NCI-H524 (cell line): Measurements from ENCODE around the gene HDLBP.
A peak's percentile ranks its signal among the peaks of the same experiment; 100 is the strongest.

ENCODE experiments used
- DNase-seq, 2 experiments: peaks; one replicate each; lab custom pipeline; 2025; lab: John Stamatoyannopoulos, UW

The HDLBP gene

DNA sequence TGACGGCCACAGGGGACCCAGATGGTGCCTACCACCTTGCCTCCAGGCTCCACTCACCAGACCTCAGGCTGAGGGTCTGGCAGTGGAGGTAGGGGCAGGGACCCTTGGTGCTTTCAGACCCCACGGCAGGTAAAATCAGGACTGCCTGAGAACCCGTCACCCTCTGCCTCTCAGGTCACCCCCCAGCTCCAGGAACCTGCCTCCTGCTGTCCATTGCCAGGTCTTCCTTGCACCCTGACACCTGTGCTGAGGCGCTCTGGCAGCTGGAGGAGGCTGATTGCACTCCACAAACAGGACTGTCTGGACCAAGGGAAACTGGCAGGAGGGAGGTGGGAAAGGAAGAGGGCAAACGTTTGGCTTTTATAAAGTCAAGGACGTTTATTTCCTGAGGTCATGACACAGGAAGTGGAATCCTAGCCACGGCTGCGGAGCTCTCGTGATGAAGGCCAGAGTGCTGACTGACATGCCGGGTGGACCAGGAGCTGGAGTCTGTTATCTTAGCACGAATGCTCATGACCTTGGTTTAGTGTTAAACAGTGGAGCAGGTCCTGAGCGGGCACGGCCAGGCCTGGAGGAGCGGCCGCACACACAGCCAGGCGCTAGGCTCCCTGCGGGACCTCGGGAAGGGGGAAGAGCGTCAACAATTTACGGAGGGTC lies 86.5 kb downstream of the HDLBP start:
- no peak for DNase-seq

DNA sequence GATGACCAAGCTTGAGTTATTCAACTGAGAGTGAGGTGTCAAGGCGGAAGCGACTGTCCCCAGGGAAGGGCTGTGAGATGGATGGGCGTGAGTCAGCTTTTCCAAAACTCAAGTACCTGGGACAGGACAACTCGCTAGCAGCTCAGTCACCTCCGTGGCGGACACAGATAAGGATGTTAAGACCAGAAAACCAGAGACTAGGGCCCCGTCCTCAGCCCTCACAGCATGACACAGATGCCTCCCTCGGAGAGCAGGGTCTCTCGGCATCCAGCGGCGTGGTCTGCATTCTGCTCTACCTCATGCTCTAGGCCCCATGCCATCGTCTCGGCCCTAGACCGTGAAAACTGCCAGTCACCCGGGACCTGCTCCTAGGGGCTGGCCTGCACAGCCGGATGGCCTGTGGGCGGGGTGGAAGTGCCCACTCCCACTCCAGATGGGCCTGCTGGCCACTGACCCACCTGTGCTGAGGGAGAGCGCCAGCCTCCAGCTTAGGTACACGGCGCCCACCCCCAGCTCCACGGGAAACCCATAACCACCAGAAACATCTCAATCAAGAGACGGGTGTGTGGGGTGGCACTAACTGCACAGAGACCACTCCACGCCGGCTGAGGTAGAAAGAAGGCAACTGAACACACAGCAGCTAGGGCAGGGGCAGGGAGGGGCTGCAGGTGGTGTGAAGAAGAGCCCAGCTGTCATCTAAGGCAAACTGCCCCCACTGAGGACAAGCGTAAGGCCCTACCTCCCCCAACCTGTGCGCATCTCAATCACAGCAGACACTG lies 87.2 kb downstream of the HDLBP start:
- DNase-seq, result no peak

DNA sequence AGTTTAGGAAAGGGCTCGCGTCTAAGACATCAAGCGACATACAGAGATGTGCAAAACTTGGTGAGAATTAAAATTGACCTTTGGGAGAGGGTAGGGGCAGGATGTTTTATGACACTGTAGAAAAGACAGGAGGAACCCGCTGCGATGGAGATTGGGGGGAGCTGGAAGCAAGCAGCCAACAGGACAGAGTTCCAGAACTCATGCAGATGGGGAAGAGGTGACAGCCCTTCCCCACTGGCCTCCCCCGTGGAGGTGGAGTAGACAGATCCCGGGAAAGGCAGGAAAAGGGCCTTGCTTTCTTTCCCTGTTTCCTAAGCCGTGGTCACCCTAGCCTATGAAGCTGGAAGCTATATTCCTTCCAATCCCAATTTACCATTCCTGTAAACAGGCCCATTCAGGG lies 87.9 kb downstream of the HDLBP start:
- DNase-seq, result no peak

DNA sequence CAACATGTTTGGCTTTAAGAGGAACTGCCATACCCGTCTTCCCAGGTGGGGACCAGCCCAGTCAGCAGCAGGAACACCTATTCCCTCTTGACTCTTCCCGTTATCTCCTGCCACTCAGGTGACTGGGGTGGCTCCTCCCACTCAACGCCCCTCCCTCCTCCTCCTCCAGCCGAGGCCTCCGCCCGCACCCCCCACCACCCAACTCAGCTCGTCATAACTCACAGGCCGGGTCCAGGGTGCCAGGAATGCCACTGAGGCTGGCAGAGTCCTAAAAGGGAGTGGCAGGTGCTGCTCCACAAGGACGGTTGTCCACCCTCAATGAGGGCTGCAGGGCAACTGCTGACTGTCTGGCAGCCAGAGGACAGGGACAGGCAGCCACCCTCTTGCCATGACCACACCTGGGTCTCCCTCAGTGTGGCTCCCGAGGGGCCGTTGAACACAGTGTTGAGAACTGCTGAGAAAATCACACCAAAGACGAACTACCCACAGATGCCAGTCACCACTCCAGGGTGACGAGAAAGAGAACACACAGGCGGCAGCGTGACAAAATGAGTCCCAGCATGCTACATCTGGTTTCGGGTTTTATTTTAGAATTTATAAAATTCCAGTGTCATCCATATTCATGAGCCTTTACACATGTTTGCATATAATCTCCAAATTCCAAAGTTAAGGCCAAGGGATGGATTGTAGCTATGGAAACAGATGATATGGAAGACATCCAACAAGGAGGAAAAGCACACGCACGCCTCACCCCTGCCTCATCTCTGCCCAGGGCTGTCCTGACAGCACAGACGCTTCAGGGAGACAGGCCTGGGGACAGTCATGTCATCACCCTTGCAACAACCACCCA lies 88.5 kb downstream of the HDLBP start:
- DNase-seq, result no peak

DNA sequence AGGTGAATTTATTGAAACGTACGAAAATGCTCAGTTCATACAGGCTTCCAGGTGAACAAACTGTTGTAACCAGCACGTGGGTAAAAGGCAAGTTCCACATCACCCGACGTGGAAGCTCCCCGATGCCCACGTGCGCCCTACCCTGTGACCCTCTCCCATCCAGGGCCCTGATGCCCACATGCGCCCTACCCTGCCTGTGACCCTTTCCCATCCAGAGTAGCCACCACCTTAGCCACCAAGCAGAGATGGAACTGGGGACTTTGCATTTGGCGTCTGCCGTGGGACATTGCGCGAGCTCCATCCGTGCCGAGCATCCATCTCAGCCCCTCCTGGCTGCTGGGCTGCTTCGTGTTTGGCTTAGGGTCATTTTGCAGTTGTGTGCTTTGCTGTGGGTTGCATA lies 89.5 kb downstream of the HDLBP start:
- no peak for DNase-seq

DNA sequence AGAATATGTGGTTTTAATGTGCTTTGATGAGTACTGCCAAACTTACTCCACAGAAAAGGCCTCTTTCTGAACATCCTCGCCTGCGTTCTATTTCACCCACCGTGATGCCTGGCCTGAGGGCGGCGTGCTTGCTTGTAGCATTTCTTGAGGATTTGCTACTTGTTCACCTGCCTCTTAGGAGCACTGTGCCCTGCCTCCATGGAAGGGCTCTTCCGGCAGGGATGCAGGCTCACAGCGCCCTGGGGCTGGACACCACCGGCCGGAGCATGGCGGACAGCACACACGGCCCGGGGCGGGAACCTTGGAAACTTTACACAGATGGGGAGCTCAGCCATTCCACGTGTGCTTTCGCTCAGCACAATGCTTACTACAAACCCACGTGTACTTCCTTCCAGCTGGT lies 89.9 kb downstream of the HDLBP start:
- no peak for DNase-seq

DNA sequence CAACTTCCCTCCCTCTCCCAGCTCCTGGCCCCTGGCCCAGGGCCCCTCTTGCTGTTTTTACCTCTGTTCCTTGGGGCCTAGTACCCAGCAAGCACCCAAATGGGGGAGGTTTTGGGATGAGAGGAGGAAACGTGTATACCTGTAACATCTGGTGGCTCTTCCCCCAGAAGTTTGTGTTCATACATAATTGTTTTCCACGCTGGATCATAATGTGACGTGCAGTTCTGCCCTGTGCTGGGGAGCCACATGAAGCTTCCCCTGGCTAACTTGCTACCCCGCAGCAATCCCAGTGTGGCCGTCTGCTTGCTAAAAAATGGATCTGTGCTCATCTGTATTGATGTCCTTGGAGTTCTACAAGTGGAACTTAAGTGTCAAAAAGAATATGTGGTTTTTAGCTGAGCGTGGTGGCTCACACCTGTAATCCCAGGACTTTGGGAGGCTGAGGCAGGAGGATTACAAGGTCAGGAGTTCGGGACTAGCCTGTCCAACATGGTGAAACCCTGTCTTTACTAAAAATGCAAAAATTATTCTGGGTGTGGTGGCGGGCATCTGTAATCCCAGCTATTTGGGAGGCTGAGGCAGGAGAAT lies 90.5 kb downstream of the HDLBP start:
- no peak for DNase-seq

DNA sequence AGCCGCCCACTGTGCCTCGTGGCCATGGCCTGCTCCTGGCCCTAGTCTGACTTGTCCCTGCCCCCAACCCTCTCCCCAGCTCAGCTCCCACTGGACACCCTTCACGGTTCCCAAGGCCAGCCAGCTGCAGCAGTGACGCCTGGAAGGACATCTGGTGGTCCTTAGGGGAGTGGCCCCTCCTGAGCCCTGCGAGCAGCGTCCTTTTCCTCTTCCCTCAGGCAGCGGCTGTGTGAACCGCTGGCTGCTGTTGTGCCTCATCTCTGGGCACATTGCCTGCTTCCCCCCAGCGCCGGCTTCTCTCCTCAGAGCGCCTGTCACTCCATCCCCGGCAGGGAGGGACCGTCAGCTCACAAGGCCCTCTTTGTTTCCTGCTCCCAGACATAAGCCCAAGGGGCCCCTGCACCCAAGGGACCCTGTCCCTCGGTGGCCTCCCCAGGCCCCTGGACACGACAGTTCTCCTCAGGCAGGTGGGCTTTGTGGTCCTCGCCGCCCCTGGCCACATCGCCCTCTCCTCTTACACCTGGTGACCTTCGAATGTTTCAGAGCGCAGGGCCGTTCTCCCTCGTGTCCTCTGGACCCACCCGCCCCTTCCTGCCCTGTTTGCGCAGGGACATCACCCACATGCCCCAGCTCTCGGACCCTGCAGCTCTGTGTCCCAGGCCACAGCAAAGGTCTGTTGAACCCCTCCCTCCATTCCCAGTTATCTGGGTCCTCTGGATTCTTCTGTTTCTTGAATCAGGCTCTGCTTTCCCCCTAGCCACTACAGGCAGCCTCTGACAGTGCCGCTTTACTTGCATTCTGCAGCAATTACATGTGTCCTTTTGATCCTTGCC lies 91.2 kb downstream of the HDLBP start:
- DNase-seq, result peak in 1 of 2 experiments; percentile 13

DNA sequence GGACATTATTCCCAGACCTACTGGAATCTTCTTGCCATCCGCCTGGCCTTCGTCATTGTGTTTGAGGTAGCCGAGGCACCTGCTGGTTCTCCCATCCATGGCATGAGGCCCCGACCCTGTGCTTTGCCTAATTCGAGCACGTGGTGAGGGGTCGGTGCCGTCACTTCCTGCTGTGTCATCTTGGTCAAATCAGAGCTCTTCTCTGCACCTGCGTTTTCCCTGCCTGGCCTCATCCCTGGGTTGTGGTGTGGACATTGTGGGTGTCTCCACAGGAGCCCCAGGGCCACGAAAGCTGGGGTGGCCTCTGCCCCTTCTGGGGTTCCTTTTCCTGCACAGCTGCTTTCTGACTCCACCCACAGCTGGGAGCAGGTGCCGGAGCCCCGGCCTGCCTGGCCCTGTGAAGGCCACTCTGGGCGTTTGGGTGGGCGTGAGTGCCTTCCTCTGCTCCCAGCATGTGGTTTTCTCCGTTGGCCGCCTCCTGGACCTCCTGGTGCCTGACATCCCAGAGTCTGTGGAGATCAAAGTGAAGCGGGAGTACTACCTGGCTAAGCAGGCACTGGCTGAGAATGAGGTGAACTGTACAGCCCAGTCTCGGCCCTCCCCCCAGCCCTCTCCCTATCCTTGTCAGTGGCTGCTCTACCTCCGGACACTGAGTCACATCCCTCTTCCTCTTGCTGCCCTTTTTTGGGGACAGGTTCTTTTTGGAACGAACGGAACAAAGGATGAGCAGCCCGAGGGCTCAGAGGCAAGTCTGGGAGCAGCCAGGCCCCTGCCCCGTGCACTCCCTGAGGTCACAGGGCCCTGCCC lies 92.1 kb downstream of the HDLBP start:
- DNase-seq, result no peak

DNA sequence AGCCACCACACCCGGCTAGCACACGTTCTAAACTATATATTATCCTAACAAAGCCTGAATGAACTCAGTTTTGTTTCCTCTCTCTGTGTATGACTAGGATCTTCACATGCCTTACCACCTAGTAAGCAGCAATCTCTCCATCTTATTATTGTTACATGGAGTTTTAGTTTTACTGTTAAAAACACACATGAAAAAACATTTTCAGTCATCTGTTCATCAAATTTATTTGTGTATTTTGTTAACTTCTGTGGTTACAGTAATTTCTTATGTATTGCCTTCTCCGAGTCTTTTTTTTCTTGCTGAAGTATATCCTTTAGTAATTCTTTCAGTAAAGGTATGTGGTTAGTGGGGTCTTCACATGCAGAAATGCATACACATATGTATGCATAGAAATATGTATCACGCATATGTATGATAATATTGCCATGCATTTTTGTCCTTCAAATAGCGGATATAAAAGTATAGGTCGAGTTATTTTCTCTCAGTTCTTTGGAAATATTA lies 95.6 kb downstream of the HDLBP start:
- no peak for DNase-seq

DNA sequence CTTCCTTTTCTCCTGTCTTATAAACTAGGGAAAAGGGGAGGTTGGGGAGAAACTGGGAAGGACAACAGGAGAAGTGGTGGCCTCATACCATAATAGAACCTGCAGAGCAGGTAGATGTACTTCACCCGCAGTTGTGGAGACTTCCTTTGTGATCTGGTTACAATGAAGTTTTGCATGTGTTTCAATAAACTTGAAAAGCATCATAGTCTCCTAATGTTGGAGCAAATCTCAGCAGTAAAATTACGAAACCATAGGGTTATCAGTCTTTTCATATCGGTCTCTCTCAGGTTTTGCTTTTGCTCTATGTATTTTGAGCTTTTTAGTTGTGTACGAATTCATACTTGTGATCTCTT lies 96.5 kb downstream of the HDLBP start:
- DNase-seq, result no peak

DNA sequence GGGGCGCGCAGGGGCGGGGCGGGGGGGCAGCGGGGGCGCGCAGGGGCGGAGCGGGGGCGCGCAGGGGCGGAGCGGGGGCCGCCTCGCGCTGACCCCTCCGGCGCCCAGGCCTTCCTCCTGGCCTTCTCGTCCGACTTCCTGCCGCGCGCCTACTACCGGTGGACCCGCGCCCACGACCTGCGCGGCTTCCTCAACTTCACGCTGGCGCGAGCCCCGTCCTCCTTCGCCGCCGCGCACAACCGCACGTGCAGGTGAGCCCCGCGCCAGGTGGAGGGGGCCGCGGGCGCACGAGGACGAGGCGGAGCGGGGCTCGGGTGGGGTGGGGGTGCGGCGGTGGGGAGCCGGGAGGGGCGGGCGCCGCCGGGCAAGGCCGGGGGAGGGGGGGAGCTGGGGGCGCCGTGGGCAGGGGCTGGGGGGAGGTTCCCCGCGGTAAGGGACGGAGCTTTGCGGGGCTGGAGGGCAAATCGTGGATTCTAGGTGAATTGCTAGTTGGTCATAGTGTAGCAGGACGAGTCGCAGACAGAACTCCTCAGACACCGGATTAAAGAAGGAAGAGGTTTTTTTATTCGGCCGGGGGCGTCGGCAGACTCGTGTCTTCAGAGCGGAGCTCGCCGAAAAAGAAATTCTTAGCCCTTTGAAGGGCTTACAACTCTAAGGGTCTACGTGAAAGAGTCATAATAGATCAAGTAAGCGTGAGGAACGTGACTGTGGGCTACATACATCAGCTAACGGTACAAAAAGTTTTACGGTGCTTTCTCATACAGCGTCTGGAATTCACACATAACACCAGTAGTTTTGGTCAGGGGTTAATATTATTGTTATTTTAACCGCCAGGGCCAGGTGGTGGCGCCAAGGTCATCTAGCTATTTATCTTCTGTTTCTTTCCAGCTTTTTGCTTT lies 97.1 kb downstream of the HDLBP start:
- peak in 1 of 2 experiments; percentile 45 for DNase-seq

DNA sequence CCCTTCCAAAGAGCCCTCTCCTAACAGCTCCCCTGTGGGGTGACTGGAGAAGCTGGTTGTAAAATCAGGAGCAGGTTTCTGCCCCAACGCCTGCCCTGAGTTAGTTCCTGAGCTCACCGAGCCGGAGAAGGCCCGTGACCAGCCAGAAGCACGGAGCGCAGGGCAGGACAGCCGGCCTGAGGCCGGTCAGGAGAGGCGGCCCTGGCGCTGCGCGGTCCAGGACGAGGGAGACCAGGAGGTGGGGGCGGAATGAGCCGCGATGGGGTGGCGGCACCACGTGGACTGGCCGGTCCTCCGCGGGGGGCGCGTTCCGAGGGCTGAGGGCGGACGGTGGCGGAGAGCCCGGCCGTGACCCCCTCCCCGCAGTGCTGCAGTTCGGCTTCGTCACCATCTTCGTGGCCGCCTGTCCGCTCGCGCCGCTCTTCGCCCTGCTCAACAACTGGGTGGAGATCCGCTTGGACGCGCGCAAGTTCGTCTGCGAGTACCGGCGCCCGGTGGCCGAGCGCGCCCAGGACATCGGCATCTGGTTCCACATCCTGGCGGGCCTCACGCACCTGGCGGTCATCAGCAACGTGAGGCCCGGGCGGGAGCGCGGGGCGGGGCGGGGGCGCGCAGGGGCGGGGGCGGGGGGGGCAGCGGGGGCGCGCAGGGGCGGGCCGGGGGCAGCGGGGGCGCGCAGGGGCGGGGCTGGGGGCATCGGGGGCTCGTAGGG lies 98.0 kb downstream of the HDLBP start:
- DNase-seq, result peak in 1 of 2 experiments; percentile 52

DNA sequence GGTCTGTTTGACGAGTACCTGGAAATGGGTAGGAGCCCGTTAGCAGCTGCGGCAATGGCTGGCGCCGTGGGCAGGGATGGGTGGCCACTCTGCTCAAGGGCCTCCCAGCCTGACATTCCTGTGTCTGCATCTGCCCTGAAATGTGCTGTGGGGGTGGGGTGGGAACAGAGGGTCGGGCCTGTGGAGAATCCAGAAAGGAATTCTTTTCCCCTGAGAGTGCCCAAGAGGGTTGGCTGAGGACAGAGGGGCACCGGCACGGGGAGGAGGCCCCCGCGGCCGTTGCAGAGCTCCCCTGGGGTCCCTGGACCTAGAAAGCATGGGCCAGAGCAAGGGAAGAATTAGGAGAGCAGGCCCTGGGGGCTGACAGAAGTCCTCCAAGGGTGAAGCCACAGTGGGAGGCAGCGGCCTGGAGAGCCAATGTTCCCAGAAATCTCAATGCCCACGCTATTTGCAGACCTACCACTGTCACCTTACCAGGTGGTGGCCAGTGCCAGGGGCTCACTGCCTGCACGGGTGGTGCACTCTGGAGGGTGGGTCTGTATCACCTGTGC lies 99.2 kb downstream of the HDLBP start:
- DNase-seq, result no peak

DNA sequence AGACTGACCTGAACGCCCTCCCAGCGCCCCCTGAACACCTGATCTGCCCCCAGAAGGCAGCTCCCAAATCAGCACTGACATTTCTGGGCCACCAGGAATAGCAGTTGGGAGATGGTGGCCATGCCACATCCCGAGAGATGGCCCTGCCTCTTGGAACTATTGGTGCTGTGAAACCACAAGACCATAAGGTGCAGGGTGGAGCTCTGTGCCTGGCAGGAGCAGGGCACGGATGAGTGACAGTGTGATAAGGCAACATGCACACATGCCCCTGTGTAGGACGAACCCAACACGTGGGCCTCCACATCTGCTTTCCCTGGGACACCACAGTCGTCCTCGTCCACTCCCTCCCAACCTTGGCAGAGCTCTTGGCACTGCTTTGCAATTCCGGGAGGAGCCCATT lies 100.1 kb downstream of the HDLBP start:
- no peak for DNase-seq

DNA sequence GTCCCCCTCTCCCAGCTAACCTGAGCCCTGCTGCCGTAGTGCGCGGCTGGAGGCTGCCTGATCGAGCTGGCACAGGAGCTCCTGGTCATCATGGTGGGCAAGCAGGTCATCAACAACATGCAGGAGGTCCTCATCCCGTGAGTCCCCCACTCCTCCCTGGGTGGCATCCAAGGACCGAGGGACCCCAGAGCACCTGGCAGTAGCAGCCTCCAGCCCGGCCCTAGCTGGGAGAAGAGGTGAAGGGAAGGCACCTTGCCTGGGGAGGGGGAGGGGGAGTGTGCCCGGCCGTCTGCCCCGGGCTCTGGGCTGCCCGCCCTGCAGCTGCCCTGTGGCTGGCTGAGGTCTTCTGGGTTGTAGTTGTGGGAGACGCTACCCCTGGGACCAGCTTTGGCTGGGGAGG lies 100.7 kb downstream of the HDLBP start:
- no peak for DNase-seq

DNA sequence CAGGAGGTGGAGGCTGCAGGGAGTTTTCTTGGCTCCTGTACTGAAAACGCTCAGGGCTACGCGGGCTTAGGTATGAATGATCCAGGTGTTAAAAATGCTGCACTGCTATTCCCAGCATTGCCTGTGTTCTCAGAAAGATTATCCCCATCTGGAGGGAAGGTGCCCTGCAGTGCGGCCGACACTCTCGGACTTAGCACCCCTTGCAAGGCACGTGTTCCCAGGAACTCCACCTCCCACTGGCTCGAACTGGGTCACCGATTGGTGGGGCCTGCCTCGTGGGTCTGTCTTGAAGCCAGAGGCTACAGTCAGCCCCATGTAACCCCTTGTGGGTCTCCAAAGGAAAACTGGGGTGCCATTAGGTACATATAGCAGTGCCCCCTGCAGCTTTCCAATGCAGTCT lies 101.3 kb downstream of the HDLBP start:
- DNase-seq, result no peak

DNA sequence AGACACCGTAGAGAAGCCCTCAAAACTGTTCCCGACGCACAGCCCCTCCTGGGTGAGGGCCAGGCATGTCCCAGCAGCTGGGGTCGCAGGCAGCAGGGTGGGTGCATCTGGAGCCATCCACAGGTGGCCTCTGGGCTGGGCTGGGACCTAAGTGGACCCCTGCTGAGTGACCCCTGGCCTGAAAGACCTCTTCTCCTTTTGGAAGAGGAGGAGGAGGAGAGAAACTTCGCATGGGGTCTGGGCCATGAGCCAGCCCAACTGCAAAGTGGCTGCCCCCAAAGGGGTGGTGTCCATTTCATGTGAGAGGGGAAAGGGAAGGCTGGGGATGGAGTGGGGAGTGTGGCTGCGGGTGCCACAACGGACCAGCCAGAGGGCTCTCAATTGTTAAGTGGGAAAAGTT lies 101.9 kb downstream of the HDLBP start:
- DNase-seq, result no peak

DNA sequence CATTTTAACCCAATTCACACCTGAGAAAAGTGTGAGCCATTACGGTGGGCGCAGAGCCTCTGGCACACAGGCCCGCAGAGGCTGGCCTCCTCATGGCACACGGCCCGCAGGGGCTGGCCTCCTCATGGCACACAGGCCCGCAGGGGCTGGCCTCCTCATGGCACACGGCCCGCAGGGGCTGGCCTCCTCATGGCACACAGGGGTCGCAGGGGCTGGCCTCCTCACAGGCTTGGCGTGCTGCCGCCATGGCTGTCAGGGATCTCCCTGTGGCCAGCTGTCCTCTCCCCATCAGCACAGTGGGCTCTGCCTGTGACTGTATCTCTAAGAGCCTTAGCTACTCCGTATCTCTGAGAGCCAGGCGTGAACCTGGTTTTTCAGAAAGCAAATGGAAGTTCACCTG lies 102.4 kb downstream of the HDLBP start:
- DNase-seq, result no peak
